Stimulated activated CD4-positive, alpha-beta T cell treated with anti-CD3 and anti-CD28 coated beads, Interleukin-2, amount 100 ng/mL, for 24 hours (primary cell): ENCODE data around the gene MCM7.
"Not testable (repeated sequence)": the region's sequence is repeated elsewhere in the genome, so short reads cannot be mapped to it uniquely, and the experiment has no call there.

Source experiments
- DNase-seq, 2 donors: peaks; one replicate each; pipeline ENCODE4 v3.0.0-alpha.2; 2020

MCM7 gene

GRCh38 chr7:100101016-100101862 lies at the start of gene MCM7, which contains the start of gene AP4M1:
MCM7 (minus strand) TSS chr7:100101397; CDS start chr7:100101294, 103 bp downstream.
AP4M1 (plus strand) TSS chr7:100101643; CDS start chr7:100101715, 72 bp downstream.
- DNase-seq: peak; percentile 98

GRCh38 chr7:100148559-100149328 lies 47.5 kb upstream of the MCM7 start, which contains the start of gene LAMTOR4:
LAMTOR4 (plus strand) TSS chr7:100148918; CDS start chr7:100148973, 55 bp downstream.
- peak; percentile 96 to 97 for DNase-seq

- DNase-seq: no peak
Measured at GRCh38 chr7:100148225-100148558, 47.0 kb upstream of the MCM7 start.

DNA sequence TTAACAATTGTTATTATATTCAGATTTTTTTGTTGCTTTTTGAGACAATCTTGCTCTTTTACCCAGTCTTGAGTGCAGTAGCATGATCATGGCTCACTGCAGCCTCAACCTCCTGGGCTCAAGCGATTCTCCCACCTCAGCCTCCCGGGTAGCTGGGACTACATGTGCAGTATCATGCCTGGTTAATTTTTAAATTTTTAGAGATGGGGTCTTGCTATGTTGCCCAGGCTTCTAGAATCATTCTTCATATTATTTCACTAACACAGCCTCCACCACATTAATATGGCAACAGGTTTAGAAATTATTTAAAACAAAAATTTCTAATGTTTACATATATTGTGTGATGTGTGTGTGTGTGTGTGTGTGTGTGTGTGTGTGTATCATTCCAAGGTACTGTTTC lies 46.1 kb upstream of the MCM7 start:
- no peak for DNase-seq

GRCh38 chr7:100146350-100146749 lies 45.2 kb upstream of the MCM7 start:
- DNase-seq: not testable (repeated sequence)

DNA sequence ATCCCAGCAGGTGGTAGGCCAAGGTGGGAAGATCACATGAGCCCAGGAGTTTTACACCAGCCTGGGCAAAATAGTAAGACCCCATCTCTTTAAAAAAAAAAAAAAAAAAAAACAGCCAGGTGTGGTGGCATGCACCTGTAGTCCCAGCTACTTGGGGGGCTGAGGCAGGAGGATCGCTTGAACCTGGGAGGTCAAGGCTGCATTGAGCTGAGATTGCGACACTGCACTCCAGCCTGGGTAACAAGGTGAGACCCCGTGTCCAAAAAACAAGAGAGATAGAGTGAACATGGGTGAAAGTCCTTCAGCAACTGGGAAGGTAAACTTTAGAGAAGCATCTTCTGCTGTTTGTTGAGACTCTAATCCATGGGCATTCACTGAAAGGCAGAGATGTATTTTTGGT lies 41.3 kb upstream of the MCM7 start:
- DNase-seq: no peak

DNA sequence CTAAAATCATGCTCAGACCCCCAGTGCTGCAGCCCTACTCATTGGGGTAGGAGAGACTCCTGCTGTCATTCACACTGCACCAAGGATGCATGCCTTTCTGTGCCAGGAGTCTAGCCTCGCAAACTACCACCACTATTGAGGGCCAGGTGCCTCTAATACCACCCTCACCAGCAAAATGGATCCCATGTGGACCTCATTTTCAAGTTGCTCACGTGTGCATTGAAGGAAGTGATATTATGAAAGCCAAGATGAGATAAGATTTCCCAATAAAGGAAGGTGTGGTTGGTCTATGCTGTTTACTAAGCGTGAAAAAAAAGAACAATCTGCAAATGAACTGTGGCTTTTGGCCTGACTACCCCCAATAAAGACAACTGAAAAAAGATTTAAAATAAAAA lies 40.4 kb upstream of the MCM7 start:
- DNase-seq: no peak

- no peak for DNase-seq
Measured at GRCh38 chr7:100137851-100138760, 36.9 kb upstream of the MCM7 start.

DNA sequence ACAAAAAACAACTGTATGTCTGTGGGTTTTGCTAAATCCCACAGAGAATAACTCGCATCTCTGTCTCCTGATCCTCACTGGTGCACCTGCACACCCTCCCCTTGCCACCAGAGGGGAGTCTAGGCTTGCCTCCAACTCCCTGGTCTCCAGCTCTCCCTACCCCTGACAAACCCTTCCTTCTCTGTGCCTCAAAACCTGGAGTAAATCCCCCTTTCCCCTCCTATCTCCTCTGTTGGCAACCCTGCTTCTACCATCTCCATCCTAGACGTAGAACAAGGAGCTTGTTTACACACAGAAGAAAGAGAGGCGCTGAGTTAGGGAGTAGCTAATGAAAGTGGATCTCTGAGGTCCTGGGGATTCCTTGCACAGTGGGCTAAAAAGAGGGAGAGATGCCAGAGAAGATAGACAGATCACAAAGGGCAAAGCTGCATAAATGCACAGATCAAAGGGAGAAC lies 31.5 kb upstream of the MCM7 start:
- peak; percentile 66 to 68 for DNase-seq

GRCh38 chr7:100132126-100132525 lies 30.9 kb upstream of the MCM7 start:
- DNase-seq: no peak

DNA sequence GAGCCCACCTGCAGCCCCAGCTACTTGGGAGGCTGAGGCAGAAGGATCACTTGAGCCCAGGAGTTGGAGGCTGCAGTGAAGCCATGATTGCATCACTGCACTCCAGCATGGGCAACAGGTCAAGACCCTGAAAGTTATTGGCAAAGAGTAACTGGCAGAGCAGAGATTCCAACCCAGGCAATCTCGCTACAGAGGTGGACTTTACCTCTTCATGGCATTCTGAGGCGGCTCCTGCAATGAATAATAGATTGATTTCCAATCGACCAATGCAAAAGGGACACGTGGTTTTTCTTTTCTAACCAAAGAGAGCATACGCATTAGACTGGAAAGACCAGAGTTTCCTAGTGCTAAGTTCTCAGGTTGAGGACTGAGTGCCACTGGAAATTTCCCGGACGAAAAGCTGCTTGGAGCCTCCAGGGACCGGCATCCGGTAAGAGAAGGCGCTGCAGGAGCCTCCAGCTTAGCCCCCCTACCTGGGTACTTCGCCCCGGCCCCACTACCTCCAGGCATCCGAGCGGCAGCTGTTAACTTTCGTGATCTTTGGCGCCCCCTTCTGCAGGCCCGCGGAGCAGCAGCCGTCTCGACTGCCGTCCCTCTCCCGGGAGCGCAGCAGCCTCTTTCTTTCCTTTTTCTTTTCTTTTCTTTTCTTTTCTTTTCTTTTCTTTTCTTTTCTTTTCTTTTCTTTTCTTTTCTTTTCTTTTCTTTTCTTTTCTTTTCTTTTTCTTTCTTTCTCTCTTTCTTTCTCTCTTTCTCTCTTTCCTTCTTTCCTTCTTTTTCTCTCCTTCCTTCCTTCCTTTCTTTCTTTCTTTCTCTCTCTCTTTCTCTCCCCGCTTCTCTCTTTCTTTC lies 29.6 kb upstream of the MCM7 start:
- DNase-seq: peak; percentile 89

DNA sequence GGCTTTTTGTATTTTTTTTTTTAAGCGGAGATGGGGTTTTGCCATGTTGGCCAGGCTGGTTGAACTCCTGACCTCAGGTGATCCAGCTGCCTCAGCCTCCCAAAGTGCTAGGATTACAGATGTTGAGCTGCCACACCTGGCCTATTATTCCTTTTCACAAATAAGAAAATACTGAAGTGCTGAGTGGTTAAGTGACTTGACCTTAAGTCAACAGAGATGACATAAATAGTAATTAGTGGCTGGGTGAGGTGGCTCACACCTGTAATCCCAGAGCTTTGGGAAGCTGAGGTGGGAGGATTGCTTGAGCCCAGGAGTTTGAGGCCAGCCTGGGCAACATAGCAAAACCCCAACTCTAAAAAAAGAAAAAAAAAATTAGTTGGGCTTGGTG lies 29.0 kb upstream of the MCM7 start:
- not testable (repeated sequence) for DNase-seq

DNA sequence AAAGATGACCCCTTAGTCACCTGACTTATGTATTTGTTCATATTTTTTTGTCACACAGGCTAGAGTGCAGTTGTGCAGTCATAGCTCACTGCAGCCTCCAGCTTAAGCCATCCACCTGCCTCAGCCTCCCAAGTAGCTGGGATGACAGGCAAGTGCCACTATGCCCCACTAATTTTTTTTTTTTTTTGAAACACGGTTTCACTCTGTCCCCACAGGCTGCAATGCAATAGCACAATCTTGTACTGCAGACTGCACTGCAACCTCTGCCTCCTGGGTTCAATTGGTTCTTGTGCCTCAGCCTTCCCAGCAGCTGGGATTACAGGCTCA lies 27.4 kb upstream of the MCM7 start:
- no peak for DNase-seq

DNA sequence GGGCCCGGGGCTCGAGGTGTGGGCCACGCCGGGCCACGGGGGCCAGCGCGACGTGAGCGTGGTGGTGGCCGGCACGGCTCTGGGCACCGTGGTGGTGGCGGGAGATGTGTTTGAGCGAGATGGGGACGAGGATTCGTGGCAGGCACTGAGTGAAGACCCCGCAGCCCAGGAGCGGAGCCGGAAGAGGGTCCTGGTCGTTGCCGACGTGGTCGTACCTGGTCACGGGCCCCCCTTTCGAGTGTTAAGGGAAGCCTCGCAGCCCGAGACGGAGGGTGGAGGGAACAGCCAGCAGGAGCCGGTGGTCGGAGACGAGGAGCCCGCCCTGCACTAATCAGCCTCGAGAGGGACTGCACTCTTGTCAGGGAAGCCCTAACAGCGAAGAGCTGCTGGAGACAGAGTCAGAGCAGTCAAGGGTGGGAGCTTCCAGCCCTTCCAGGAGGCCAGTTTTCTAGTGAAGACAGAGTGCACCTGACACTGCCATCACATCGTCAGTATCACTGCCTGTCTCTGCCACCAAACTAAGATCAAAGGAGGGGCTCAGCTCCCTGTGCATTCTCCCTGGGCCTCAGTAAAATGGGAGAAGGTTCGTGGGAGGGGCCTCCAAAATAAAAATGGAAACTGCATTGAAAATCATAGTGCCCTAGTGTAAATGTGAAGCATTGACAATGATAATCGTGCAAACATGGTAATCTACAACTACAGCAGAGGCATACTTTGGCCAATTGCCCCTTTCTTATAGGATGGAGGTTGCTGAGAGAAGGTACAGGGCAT lies 26.9 kb upstream of the MCM7 start:
- peak; percentile 38 for DNase-seq

DNA sequence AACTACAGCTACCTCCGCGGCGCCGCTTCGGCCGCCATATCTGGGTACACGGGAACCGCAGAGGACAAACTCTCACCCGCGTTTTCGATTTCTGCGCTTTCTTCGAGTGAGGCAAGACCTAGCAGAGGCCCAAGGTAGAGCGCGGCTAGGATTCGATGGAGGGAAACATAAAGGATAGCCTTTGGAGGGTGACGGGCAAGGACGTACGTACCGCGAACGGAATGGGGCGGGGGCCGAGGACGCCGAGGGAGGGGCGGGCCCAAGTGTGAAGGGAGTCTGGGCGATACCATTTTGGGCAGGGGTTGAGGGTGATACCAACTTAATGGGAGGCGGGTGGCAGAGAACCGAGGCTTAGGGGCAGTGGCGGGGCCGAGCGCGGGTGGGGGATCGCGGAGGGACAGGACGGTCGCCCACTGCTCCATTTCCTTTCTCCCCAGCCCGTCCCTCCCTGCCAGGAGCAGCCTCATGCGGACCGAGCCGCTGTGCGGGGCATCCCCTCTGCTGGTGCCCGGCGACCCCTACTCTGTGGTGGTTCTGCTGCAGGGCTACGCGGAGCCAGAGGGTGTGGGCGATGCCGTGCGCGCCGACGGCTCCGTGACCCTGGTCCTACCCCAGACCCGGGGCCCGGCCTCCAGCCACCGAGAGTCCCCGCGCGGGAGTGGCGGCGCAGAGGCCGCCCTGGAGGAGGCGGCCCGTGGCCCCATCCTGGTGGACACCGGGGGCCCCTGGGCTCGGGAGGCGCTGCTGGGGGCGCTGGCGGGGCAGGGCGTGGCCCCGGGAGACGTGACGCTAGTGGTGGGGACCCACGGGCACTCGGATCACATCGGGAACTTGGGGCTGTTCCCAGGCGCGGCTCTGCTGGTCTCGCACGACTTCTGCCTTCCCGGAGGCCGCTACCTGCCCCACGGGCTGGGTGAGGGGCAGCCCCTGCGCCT lies 26.0 kb upstream of the MCM7 start, which contains the start of gene MBLAC1:
MBLAC1 (plus strand) TSS at position 37 of the 935 bp plus-strand sequence; CDS start at position 466, 429 bp downstream.
- DNase-seq: peak; percentile 92 to 93

DNA sequence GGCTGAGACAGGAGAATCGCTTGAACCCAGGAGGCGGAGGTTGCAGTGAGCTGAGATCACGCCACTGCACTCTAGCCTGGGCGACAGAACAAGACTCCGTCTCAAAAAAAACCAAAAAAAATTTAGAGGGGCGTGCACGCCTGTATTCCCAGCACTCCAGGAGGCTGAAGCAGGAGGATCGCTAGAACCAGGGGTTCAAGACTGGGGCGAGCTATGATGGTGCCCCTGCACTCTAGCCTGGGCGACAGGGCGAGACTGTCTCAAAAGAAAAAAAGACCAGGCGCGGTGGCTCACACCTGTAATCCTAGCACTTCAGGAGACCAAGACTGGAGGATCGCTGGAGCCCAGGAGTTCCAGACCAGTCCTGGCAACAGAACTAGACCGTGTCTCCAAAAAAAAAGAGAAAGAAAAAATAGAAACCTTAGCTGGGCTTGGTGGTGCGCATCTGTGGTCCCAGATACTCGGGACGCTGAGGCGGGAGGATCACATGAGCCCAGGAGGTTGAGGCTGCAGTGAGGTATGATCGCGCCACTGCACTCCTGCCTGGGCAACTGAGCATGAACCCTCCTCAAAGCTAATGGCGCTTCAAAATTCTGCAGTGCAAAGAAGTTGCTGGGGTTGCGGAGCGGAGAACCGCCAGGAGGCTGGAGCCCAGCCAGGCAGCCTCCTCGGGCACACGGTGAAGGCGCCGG lies 25.2 kb upstream of the MCM7 start:
- peak in 1 of 2 donors; percentile 29 for DNase-seq

DNA sequence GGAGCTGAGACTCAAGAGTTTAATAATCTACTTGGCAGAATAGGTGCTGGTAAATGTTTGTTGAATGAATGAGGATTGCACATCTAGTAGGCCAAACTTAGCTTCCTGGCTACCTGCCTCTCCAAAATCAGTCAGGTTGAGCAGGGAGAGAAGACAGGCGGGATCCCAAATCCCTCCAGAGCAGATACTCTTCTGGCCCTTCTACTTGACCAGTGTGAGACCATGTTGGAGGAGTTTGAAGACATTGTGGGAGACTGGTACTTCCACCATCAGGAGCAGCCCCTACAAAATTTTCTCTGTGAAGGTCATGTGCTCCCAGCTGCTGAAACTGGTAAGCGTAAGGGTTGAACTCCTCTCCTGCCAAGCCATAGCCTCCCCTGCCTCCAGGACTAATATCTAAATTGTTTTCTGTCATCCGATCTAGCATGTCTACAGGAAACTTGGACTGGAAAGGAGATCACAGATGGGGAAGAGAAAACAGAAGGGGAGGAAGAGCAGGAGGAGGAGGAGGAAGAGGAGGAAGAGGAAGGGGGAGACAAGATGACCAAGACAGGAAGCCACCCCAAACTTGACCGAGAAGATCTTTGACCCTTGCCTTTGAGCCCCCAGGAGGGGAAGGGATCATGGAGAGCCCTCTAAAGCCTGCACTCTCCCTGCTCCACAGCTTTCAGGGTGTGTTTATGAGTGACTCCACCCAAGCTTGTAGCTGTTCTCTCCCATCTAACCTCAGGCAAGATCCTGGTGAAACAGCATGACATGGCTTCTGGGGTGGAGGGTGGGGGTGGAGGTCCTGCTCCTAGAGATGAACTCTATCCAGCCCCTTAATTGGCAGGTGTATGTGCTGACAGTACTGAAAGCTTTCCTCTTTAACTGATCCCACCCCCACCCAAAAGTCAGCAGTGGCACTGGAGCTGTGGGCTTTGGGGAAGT lies 23.4 kb upstream of the MCM7 start:
- DNase-seq: no peak

GRCh38 chr7:100122568-100122967 lies 21.4 kb upstream of the MCM7 start:
- DNase-seq: no peak
